H1 (cell line): ENCODE data around the gene SSH2.

Experiments
- CHD7 ChIP-seq: fragments of 300-600 bp; sonication (generic); IDR thresholded peaks from 2 replicates; pipeline ENCODE4 v1.7.1; 2012; ENCODE audit warnings: low read length, moderate library complexity, mild to moderate bottlenecking, inconsistent platforms; ENCODE audit not compliant: insufficient replicate concordance
- CTCF ChIP-seq, 3 experiments: IDR thresholded peaks; 1 replicate in 2 of 3; 2 replicates in 1 of 3; pipeline versions ENCODE4 v1.5.1 to v1.6.1; 2011; ENCODE audit warnings: low read length in 3 of 3, mild to moderate bottlenecking in 3 of 3, inconsistent platforms in 2 of 3, low read depth in 1 of 3, moderate library complexity in 1 of 3; ENCODE audit not compliant: insufficient read depth in 1 of 3; ENCODE audit errors: control extremely low read depth in 1 of 3
- EZH2 ChIP-seq: fragments of 200-600 bp; sonication (generic); IDR thresholded peaks from 2 replicates; pipeline ENCODE4 v1.7.1; 2012; ENCODE audit warnings: low read depth, mild to moderate bottlenecking, moderate library complexity, low read length, inconsistent platforms; ENCODE audit not compliant: severe bottlenecking
- POU5F1 ChIP-seq: IDR thresholded peaks from 2 replicates; pipeline ENCODE4 v1.6.1; 2011; ENCODE audit warnings: low read depth, mild to moderate bottlenecking, low read length, moderate library complexity
- RAD21 ChIP-seq, 2 experiments: IDR thresholded peaks in 1 of 2; conservative IDR thresholded peaks in 1 of 2; 2 replicates each; pipeline ENCODE4 v1.6.1; 2011; ENCODE audit warnings: low read depth in 2 of 2, low read length in 2 of 2, improper control_type of control experiment in 1 of 2, inconsistent platforms in 1 of 2, mild to moderate bottlenecking in 1 of 2, moderate library complexity in 1 of 2
- SP1 ChIP-seq: IDR thresholded peaks from 2 replicates; pipeline ENCODE4 v1.6.1; 2011; ENCODE audit warnings: low read depth, low read length
- SUZ12 ChIP-seq: fragments of 200-600 bp; sonication (generic); IDR thresholded peaks from 2 replicates; pipeline ENCODE4 v1.6.1; 2012; ENCODE audit warnings: mild to moderate bottlenecking, inconsistent platforms, low read length, moderate library complexity, mixed read lengths

GRCh38 chr17:29581583-29582253 is 348.3 kb downstream of the SSH2 start:
- TF ChIP-seq CHD7 = no peak
- no peak for TF ChIP-seq POU5F1
- TF ChIP-seq CTCF (IDR thresholded peaks at IDR 0.05; ENCODE audit: control extremely low read depth in 1 of 3, insufficient read depth in 1 of 3, low read depth in 1 of 3, low read length in 3 of 3) = no peak
- no peak for TF ChIP-seq SUZ12
- TF ChIP-seq SP1 = no peak
- no peak for TF ChIP-seq RAD21 (IDR thresholded peaks at IDR 0.05 in 1 of 2, conservative IDR thresholded peaks at IDR 0.05 in 1 of 2; ENCODE audit: low read depth in 2 of 2, low read length in 2 of 2)
- TF ChIP-seq EZH2 = no peak
